ENCODE results near the gene YIF1B. TPM values are rescaled to one million over a fixed set of nuclear protein-coding genes. Genes with fewer than 3 reads are reported as not detected.

The YIF1B gene
- total and polyA plus RNA-seq, 3 donors from 2014 or later = 52.1 to 63.7 (median 63.5) TPM

GRCh38 chr19:38319421-38320258, 3.9 kb upstream of the YIF1B start, which contains the start of gene KCNK6:
Gene KCNK6, plus strand, starts transcription at chr19:38319845. Its CDS starts 106 bp downstream, at chr19:38319951.
- H3K27me3 ChIP-seq = no peaks in the 10 kb centered on the region
- no peaks in the 10 kb centered on the region for H3K9me3 ChIP-seq
- 2 to 7% methylated on average over 21 to 42 of the region's 76 CpGs for WGBS, 2 donors
- H3K4me1 ChIP-seq = peaks cover 24% of the 10 kb centered on the region
- peak within 1 kb of the TSS; percentile 64 to 77 for H3K27ac ChIP-seq
- H3K4me3 ChIP-seq = peak within 1 kb of the TSS; percentile 68 to 75
- intact Hi-C loops (cut with DNase I; ENCODE audit: low total_unique reads) = loop anchor here (5.0 kb wide), 1 partner anchor 57 kb away; the partner anchor contains the start of gene SPINT2
- no peaks in the 10 kb centered on the region for H3K36me3 ChIP-seq (ENCODE audit: low read depth, missing control alignments)
- DNase-seq = peak; percentile 54
- TF ChIP-seq POLR2A (IDR thresholded peaks at IDR 0.05) (no peak), CTCF (IDR thresholded peaks at IDR 0.05) (peak in 1 of 3 experiments; percentile 23)

- intact Hi-C loops (cut with DNase I; ENCODE audit: low total_unique reads) = loop anchor here (5.0 kb wide), 1 partner anchor 56 kb away; the partner anchor contains the start of gene SPINT2
- H3K36me3 ChIP-seq (ENCODE audit: low read depth, missing control alignments) = no peaks in the 10 kb centered on the region
- H3K4me1 ChIP-seq = peaks cover 24% of the 10 kb centered on the region
- no peaks in the 10 kb centered on the region for H3K27me3 ChIP-seq
- no peak overlapping the region for H3K27ac ChIP-seq
- no peak for DNase-seq
- H3K4me3 ChIP-seq = no peak overlapping the region
- no peak for TF ChIP-seq POLR2A (IDR thresholded peaks at IDR 0.05)
- TF ChIP-seq CTCF (IDR thresholded peaks at IDR 0.05) = no peak
- WGBS, 2 donors = 71 to 80% methylated on average over 6 of the region's 6 CpGs
- H3K9me3 ChIP-seq = no peaks in the 10 kb centered on the region
These were observed 2.9 kb upstream of the YIF1B start for GRCh38 chr19:38318660-38319059.

- peaks cover 20% of the 10 kb centered on the region for H3K4me1 ChIP-seq
- H3K4me3 ChIP-seq = no peak overlapping the region
- intact Hi-C loops (cut with DNase I; ENCODE audit: low total_unique reads) = loop anchor here (5.0 kb wide), 1 partner anchor 55 kb away; the partner anchor contains the start of gene SPINT2
- H3K36me3 ChIP-seq (ENCODE audit: low read depth, missing control alignments) = no peaks in the 10 kb centered on the region
- no peaks in the 10 kb centered on the region for H3K9me3 ChIP-seq
- H3K27me3 ChIP-seq = no peaks in the 10 kb centered on the region
- no peak for DNase-seq
- no peak for TF ChIP-seq CTCF (IDR thresholded peaks at IDR 0.05)
- TF ChIP-seq POLR2A (IDR thresholded peaks at IDR 0.05) = no peak
- 73 to 77% methylated on average over 10 to 11 of the region's 11 CpGs for WGBS, 2 donors
- peak overlapping the region in 1 of 2 donors; percentile 89 for H3K27ac ChIP-seq
These were observed 1.4 kb upstream of the YIF1B start for GRCh38 chr19:38317104-38317612.

GRCh38 chr19:38316477-38317067, 825 bp upstream of the YIF1B start:
- 33 to 37% methylated on average over 8 of the region's 8 CpGs for WGBS, 2 donors
- Histone ChIP-seq H3K27me3 (no peaks in the 10 kb centered on the region), H3K4me3 (peak overlapping the region; percentile 60 to 63), H3K27ac (peak overlapping the region; percentile 85 to 89), H3K36me3 (ENCODE audit: low read depth, missing control alignments) (no peaks in the 10 kb centered on the region), H3K4me1 (peaks cover 15% of the 10 kb centered on the region), H3K9me3 (no peaks in the 10 kb centered on the region)
- intact Hi-C loops (cut with DNase I; ENCODE audit: low total_unique reads) = loop anchor here (5.0 kb wide), 1 partner anchor 54 kb away; the partner anchor contains the start of gene SPINT2
- DNase-seq = no peak
- no peak for TF ChIP-seq CTCF (IDR thresholded peaks at IDR 0.05)
- TF ChIP-seq POLR2A (IDR thresholded peaks at IDR 0.05) = no peak

All from testis (tissue), 3 donors.